Effector CD8-positive, alpha-beta T cell (primary cell): ENCODE measurements around the gene PROP1.
"Not testable (repeated sequence)": the region's sequence is repeated elsewhere in the genome, so short reads cannot be mapped to it uniquely, and the experiment has no call there.

Source experiments
- DNase-seq: peaks from one replicate; lab custom pipeline; 2025; lab: John Stamatoyannopoulos, UW

PROP1 gene

DNA sequence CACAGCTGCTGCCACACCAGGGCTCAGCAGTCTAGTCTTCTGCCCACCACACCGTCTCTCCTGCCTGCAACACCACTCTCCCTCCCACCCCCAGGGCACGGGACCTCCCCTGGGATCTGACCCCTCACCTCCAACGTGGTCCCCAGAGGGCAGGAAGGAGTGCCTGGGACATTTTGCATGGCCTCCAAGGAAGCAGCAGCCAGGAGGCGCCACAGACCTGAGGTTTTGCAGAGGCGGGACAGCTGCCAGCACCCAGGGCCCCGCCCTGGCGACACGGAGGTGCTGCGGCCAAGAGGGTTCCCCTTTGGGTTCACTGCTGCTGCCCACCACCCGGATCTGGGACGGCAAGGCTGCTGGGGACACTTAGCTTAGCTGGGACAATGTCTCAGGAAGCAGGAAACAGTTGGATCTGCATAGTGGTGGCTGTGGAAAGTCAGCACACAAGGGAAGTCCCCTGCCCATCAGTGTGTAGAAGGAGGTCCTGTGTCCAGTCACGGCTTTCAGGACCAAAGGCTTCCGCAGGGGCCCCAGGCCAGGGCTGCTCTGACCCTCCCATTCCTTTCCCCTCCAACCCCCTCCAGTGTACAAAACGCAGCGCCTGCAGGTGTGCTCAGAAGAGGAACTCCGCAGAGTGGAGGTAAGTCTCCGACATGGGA is 13.8 kb downstream of the PROP1 start:
- no peak for DNase-seq

DNA sequence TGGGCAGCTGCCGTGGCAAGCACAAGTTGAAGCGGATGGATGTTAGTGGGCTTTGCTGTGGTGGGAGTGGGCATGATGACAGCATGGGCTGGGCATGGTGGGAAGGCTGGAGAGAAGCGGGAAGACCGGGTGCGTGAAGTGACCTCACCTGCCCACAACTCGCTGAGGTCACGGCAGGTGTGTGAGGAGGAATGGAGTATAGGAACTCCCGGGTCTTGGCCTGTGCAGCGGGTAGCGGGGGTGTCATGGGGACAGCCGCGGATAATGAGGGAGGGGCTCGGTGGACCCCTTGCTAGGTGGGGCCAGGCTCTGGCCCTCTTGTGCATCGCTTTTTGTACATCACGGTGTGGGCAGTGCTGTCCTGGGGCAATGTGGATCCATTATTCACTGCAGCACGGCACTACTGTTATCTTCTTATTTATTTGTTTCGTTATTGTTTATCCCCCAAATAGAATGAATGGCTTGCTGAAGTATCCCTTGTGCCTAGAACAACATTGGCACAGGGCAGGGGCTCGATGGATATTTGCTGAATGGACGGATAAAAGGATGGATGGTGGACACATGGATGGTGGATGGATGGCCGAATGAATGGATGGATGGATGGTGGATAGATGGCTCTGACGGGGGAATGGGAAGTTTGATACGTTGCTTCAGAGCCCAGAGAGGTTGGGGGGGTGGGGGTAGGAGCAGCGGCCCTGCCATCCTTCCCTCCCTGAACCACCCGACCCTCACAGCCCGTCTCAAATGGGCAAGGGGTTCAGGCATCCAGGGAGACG is 14.6 kb downstream of the PROP1 start:
- no peak for DNase-seq

DNA sequence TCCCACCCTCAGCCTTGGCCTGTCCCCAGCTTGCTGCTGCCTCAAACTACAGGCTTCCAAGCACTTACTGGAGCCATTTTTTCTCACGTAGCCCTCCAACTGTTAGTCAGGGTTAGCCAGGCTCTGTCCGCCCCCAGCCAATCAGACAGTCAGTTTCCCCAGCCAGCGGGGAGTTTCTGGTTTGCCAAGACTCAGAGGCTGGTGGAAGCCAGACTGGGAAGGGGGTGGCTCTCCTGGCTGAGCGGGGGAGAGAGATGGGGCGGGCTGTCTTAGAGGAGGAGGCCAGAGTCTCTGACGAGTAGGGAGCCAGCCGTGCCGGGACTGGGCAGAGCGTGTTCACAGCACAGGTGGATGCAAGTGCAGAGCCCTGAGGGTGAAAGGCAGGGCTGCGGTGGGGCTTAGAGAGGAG is 15.3 kb downstream of the PROP1 start:
- no peak for DNase-seq

DNA sequence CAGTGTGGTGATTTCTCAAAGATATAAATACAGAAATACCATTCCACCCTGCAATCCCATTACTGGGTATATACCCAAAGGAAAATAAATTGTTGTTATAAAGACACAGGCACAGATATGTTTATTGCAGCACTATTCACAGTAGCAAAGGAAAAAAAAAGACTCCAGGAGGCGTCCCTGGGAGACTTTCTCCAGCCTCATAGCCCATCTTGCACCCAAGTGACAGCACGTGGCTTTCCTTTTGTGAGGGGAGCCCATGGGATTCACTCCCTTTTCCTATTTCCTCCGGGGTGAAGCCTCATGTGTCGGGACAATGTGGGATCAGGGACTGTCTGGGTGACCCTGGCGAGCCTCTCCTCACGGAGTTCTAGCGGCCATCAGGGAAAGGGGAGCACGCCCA is 18.4 kb downstream of the PROP1 start:
- DNase-seq: not testable (repeated sequence)

DNA sequence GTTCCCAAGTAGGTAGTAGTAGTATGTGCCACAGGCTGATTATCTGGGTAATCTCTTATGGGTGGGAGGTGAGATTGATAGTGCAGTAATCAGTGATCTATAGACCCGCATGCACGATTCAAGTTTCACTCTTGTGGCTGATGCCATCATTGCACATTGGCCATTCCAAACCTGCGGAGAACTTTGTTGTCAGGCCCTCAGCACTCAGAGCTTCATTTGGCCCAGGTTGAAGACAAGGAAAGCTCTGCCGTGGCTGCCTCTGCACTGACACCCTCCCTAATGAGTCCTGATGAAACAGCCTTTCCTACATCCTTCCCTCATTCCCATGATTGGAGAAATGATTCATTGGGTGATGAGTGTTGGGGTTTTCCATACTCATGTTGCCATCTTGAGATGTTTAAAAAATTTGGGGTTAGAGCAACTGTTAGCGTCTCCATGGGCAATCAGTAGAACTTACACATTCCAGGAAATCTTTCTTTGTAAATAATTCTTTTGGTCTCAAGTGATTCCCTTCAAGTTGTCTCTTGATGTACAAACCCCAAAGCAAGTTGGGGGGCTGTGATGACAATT is 22.9 kb downstream of the PROP1 start:
- DNase-seq: no peak

DNA sequence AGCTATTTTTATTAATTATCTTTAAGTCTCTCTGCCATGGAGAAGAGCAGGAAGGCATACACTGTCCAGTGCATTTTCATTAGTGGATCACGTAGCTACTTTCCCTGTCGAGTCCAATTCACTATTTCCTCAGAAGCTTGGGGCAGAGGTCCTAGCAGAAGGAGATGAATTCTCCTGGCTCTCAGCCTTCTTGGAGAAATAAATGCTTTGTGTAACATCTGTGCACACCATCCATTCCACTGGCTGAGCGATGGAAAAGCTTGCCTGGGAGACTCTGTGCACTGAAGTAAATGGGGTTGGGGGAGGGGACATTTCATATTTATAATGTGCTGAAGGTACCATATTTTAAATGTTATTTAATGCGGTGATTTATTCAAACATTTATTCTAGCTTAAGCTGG is 23.4 kb downstream of the PROP1 start:
- no peak for DNase-seq

DNA sequence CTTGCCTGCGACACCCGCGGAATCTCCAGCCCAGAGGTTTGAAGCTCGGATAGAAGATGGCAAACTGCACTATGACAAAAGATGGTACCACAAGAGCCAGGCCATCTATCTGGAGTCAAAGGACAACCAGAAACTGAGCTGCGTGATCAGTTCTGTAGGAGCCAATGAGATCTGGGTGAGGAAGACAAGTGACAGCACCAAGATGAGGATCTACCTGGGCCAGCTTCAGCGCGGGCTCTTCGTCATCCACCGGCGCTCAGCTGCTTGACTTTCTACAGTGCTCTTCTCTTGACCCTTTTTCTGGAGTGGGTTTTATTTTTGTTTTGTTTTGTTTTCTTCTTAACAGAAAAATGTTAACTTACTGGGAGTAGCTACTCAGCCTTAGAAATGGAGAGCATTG is 24.0 kb downstream of the PROP1 start:
- DNase-seq: not testable (repeated sequence)

DNA sequence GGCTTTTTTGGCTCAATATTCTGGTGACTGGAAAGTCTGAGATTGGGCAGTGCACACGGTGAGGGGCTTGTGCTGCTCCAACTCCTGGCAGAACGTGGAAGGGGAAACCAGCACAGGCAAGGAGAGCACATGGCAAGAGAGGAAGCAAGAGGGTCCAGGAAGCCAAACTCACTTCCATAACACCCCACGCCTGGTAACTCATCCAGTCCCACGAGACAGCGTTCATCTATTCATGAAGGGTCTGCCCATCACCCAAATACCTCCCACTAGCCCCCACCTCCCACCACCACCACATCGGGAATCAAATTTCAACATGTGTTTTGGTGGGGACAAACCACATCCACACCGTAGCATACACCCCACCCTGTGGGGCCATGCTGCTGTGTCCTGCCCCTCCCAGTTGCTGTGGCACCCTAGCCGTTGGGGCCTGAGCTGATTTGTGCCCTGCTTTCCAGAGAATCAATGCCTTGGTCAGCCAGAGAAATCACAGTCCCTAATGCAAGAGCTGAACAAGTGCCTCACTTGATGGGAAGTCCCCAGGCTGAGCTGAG is 27.3 kb downstream of the PROP1 start:
- DNase-seq: no peak

DNA sequence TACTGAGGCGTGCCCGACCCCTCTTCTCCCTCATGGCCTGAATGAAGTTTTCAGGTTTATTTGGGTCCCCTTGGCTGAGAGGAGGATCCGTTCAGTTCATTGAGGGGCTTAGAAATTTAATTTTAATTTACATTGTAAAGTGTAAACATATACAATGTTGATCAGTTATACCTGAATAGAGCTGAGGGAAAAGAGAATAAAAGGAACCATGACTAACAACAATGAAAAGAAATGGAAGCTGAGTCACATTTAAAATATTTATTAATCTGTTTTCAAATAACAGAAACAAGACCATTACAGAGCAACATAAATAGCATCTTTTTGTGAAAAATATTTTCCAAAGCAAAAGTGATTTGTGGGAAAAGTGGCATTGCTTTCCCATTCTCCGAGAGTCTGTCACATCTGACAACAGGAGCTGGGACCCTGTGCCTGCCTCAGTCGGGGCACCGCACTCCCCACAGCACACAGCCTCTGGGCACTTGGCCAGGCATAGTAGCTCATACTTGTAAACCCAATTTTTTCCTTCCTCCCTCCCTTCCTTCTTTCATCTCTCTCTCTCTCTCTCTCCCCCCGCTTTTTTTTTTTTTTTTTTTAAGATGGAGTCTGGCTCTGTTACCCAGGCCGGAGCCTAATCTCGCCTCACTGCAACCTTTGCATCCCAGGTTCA is 28.7 kb downstream of the PROP1 start:
- no peak for DNase-seq

DNA sequence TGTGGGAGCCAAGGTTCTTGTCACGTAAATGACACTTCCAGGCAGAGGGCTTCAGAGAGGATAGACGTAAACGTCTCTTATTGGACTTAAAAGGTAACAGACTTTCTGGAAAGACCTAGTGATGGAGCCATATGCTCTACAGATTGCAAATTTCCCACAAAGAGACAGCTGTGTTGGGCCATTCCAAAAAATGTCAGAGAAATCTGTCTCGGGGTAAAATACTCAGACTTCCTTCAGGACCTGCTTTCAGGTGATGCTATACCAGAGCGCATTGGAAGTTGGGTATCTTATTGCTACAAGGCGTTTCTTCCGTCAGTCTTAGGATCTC is 29.2 kb downstream of the PROP1 start:
- no peak for DNase-seq

DNA sequence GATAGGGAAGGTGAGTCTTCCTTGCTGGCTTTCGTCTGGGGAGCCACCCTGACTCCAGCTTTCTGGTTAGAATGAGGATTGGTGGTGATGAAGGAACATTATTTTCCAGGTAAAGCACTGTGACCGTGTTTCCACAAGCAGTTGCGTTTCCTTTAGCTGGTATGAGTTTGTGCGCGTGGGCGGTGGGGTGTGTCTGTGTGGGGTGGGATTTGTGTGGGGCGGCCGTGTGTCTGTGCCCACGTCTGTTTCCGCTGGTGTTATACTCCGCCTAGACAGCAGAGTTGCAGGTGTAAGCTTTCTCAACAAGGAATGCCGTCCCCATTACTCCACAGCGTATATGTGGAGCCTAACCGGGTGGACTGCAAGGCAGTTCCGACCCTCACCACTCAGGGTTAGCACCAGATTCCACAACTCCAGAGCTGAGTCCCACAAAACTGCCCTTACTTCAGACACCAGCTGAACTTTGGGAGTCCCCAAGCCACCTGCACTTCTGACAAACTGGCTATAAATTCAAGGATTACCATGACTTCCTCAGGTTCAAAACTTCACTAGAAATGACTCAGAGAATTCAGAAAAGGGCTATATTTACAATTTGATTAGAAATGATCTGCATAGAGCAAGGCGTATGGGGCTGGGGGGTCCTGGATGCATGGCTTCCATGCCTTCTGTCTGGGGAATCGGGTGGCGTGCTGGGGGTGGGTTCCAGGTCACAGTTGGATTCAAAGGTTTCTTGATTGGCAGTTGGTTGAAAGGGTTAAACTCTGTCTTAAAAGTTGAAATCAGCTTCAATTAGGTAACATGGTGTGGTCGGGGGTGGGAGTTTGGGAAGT is 29.8 kb downstream of the PROP1 start:
- no peak for DNase-seq

DNA sequence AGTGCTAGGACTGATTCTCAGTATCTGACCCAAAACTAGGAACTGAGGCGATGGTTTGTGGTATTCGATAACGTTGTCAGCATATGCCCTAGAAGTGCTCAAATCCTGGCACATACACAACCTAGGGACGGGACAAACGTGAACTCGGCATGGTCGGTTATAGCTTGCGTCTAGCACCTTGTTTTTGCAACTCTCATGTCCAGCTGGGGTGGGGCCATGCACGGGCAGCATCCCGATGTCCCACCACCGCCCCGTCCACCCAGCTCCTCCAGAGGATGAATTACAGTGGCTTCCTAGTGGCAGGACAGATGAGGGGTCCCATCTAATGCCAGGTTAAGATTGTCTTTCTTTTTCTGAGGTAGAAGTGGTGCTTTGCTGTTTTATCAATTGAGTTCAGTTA is 31.6 kb downstream of the PROP1 start:
- no peak for DNase-seq

DNA sequence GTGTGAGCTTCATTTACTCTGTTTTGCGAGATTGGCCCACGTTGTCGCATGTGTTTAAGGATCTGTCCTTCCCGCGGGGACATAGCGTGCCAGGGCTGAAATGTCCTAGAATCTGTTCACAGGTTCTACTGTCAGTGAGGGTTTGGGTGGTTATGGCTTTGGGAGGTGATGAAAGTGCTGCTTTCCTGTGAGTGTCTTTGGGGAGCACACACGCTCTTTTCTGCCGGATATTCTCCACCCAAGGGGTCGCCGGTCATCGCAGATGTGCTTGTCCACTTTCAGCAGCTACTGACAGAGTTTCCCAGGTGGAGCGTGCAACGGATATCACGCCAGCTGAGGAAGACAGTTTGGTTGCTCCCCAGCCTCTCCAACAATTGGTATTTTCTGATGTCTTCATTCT is 32.1 kb downstream of the PROP1 start:
- no peak for DNase-seq

DNA sequence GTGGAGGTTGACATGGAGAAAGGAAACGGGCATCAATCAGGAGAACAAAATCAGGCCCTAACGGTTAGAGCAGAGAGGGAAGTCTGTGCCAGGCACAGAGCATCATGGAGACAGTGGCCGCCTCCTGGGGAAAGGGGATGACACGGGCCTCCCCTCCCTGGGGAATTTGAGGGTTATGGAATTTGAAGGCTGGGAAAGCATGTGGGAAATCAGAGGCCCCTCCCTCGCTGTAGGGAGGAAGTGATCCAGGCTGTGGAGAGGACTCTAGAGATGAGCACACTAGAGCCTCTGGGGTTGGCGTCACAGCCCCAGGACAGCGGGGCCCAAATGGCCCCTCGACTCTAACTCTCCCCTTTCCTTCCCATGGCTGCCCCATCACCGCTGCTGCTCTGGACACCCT is 36.7 kb downstream of the PROP1 start:
- no peak for DNase-seq

DNA sequence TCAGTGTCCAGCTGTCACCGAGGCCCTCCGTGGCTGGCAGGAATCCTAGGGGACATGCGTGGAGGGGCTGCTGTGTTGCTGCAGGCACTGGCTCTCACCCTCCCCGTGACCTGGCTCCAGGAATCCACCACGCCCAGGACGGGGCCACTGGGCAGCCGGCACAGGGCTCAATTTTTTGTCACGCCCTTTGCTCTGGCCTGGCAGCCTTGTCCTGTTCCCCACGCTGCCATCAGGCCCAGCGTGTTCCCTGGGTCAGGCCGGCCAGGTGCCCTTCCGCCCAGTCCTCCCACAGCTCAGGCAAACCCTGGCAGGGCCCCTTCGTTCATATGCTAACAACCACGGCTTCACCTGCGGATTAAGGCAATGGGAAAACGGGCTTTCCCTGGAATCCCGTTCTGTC is 37.3 kb downstream of the PROP1 start:
- DNase-seq: no peak

DNA sequence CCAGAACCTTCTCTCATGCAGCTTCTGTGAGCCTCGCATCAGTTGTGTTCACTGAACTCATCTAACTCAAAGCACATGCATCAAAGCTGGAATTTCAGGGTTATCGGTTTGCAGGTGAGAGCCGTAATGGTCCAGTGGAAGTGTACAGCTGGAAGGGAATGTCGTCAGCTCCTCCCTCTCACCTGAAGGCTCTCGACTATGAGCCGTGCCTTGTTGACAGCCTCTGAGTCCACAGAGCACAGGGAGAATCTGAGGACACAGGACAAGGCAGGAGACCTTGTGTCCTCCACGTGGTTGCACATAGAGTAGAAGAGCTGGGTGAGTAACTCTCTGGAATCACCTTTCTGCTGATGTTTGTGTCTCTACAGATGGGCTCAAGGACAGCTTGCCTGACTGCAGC is 38.8 kb downstream of the PROP1 start:
- no peak for DNase-seq

DNA sequence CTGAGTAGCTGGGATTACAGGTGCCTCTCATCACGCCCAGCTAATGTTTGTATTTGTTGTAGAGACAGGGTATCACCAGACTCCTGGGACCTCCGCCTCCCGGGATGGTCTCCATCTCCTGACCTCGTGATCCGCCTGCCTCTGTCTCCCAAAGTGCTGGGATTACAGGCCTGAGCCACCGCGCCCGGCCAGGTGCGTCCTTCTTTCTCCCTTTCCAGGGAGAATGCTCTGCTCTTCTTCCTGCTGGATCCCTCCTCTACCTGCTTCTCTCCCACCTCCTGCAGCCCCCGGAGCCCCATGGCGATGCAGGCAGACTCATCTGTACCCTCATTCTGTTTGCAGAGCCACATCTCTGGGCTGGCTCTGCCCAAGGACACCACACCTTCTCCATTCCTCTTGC is 42.9 kb downstream of the PROP1 start:
- not testable (repeated sequence) for DNase-seq

DNA sequence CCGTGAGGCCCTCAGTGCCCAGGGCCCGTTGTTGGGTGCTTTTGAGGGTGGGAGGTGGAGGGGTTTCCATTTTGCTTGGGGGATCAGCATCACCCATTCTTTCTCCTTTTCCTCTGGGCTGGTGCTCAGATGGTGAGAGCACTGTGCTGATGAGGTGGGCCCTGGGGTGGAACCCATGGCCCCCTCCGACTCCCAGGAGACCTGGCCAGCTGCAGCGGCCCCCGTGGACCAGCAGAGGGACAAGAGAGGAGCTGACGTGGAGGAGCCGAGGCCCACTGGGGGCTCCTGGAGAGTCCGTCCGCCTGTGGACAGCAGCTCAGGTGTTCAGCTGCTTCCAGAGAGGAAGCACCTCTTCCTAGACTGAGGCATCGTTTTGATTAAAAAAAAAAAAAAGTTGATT is 46.4 kb downstream of the PROP1 start:
- DNase-seq: not testable (repeated sequence)

DNA sequence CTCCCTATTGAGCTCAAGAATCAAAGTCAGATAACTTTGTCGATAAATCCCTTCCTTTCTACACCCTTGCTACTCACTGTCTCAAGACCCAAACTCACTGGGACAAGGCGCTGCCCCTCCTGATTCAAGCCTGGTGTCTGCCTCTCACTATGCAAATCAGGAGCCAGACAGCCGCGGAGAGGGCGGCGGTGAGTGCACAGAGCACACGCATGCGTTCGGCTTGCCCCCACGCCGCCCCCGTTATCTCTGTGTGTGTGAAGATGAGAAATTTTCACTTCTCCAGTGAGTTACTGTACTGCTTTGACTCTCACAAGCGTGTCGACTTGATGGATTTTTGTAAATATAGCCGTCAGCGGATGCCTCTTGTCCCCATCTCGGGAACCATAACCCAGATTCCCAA is 47.0 kb downstream of the PROP1 start:
- not testable (repeated sequence) for DNase-seq

DNA sequence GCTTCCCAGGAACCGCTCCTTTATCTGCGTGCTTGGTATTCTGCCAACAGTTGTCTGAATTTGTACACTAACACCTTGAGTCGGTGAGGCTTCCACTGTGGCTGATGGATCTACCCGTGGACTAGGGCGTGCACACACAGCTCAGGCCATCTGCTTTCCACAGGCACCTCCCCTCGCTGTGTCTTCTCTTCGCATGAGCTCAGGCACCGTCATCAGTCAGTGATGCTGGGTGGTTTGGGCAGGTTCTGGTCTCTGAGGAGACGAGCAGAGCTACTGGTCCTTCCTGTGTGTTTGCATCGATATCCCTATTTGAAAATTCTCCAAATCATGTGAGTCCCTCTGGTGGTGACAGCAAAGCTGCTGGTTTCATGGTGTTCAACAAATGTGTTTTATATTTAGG is 48.1 kb downstream of the PROP1 start:
- not testable (repeated sequence) for DNase-seq

DNA sequence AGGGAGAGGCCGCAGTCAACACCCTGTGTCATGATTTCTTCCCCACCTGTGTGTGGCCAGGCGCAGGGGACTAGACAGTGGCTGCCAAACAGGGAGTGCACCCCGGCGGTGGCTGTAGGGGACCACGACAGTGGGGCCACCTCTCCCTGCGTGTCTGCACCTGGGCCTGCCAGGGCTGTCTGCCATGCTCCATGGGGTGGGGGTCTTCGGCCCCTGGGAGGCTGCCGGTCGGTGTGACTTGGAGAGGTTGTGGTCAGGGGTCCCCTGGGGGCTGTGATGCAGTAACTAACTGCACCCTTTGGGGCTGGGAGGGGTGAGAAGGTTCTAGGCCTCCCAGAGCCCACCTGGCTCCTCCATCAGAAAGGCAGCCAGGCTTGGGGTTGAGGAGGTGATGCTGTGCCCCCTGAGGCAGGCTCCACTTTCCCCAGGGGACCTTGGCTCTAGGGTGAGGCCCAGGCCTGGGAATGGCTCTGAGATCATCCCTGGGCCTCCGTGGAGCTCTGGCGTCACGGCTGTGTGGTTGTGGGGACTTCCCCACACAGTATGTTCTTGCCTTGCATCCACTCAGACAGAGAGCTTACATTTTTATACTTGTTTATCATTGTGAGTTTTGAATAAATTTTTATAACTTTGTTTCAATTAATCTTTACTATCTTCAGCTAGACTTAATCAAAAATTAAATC is 50.3 kb downstream of the PROP1 start:
- DNase-seq: not testable (repeated sequence)
